GM21526 (cell line): ENCODE measurements around the gene SPTB.

Source experiments
- ATAC-seq: cut with Tn5 transposase; IDR thresholded peaks from one replicate; pipeline ENCODE4 v1.9.1; 2021; ENCODE audit warnings: moderate library complexity; ENCODE audit not compliant: unreplicated experiment, low FRiP score

The SPTB gene

GRCh38 chr14:64719601-64720000, 160.1 kb downstream of the SPTB start:
- no peak for ATAC-seq

- ATAC-seq = no peak
Measured at GRCh38 chr14:64718762-64719161, 160.9 kb downstream of the SPTB start.

DNA sequence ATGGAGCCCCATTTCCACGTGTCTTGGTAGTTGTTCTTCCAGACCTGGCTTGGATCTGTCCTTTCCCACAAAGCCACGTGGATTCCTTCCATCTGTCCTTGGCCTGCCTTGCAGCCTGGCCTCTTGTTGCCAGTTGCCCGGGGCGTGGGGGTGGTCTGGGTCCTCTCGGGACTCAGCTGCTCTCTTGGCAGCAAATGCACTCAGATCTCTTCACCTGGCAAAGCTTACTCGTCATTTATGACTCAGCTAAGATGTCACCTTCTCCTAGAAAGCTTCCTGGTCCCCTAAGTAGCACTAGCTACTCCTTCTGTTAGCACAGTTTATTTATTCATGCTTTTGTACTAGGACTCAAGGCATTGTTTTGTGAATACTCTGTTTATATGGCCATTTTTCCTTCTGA, 161.8 kb downstream of the SPTB start:
- no peak for ATAC-seq

DNA sequence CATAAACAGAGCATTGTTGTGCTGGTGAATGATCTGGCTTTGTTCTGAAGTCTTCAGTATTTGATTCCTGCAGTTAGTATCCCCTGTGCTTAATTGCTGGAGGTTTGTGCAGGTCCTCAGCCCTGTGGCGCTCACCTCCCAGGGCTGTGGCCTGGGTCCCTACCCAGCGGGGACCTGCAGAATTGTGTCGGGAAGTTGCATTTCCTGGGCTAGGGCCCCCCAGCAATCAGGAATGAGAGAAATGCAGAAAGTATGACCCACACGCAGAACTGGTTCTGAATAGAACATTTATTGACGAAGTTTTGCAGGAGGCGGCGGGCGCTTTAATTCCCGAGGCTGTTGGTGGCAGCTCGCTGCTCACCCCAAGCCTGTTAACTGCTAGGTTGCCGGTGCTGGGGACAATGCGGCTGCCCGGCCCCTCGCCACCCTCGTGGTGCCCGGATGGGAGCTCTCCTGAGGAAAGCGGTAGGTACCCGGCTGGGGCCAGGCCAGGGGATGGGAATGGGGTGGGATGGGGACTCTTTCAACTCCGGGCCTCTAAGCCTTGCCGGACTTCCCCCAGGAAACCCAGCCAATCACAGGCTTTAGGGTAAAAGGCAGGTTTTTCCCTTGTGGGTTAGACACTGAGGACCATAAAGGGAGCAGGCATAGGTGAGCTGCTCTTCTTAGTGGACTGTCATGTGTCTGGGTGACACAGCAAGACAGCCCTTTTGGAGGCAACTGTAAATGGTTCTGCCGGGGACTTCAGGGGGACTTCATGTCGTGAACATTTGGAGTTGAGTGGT, 163.9 kb downstream of the SPTB start:
- ATAC-seq = no peak

DNA sequence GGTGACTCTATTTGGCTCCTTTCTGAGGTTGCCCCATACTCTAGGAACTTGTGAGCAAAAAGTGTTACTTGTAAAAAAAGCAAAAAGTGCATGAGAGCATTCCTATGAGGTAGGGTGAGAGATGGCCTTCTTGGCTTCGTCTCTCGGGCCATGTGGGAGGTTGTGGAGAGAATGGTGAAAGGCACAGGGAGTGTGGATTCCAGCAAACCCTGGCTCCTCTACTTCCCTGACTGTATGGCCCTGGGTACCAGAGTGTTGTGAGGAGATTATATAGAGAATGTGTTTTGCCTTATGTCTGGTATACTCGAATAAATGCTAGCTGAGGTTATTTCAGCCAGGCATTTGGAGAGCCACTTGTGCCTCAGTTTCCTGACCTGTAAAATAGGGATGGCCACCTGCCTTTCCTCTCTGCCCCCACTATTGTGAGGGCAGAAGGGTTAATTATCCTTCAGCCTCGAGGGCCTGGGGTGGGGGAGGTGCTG, 164.5 kb downstream of the SPTB start:
- no peak for ATAC-seq

GRCh38 chr14:64714432-64715025, 165.2 kb downstream of the SPTB start:
- no peak for ATAC-seq

DNA sequence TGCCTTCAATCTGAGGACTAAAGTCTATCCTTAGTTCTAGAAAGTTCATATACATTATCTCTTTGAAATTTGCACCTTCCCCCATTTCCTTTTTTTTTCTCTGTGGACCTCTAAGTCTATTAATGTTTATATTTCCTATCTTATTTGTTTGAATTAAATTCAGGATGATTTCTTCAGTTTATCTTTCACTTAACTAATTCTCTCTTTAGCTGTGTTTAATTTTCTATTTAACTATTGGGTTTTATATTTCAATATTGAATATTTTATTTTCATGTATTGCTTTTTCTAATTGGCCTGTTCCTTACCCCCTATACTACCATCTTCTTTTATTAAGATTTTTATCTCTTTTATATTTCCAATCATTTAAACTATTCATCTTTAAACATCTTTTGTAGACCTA, 166.0 kb downstream of the SPTB start:
- ATAC-seq = no peak

GRCh38 chr14:64711039-64711438, 168.7 kb downstream of the SPTB start:
- ATAC-seq = no peak

DNA sequence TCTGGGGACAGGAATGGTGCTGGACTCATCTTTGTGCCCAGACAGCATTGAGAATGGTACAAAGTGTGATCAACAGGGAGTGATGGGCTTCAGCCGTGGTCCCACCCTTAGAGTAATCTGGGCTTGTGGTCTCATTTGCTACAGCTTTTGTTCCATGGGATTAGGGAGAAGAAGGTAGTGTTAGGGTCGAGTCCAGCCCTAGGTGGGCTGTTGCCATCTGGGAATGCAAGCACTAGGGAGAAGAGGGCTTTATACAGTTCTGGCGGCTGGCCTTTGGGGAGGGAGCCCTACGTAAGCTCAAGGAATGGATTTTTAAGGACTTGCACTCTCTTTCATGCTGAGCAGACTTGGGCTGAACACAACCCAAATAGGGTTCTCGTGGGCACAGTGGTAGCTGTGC, 170.6 kb downstream of the SPTB start:
- no peak for ATAC-seq

DNA sequence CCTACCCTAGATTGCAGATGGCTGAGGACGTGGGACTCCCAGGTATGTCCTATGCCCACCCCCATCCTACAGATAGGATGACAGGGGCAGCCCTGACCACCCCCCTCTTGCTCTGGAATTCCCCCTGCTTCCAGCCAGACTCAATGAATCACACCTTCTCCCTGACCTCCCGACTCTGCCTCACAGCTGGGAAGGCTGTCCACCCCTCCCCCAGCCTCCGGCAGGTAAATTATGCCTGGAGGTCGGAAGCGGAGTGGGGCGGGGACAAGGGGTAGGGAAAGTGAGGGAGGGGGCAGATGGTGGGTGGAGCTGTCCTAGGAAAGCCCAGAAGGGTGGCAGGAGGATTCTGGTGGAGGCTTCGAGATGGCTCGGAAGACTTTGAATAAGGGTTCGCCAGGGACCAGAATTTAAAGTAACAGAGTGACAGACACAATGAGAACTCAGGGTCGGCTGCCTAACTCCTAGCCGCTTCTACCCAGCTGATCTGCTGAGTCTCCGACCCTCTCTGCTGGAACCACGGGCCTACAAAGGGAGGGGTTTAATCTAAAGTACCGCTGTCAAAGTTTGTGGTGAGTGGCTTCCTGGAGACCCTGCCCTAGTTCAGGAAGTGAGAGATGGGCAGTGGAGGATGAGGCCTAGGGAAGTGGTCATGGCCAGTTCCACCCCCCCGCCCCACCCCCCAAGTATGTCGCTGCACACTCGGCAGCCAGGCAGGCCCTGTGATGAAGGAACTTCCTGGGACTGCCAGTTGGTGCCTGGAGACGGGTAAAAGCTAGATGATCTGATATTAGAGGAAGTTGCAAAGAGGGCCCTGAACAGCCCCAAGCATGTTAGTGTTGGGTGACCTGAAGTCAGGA, 171.3 kb downstream of the SPTB start:
- ATAC-seq = no peak

DNA sequence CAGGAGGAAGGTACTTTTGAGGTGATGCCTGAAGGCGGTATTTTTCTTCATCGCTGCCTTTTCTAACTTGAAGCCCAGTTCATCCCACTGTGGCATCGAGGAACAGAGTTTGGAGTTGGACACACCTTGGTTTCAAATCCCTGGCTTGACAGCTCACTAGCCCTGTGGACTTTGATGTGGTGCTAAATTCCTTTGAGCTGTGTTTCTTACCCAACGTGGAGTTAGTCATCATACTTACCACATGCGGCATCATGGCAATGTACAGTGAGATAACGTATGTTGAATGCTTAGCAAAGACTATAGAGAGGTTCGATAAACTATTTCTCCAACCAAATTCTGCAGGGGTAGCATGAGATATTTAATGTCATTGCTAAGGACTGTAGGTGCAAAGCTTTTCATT, 172.0 kb downstream of the SPTB start:
- no peak for ATAC-seq

GRCh38 chr14:64706593-64707193, 173.0 kb downstream of the SPTB start:
- no peak for ATAC-seq

DNA sequence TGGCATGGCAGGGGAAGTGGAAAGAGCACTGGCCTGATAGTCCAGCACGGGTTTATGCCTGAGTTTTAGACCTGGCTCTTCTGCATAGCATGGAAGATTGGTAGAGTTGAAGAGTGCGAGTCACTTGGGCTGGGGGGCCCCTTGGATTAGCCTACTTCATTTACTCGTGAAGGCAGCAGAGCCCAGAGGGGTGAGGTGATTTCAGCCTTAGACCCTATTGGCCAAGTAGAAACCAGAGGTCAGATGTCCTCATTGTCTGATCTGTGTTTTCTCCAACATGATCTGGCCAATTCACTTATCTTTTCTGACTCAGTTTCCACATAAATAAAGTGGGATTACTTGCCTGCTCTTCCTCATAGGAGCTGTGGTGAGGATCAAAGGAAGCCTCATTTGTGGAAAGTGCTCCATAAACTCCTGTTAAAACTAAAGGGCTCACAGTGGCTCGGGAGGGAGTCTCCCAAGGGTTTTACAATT, 173.6 kb downstream of the SPTB start:
- ATAC-seq = no peak

- ATAC-seq = no peak
Measured at GRCh38 chr14:64705381-64706118, 174.2 kb downstream of the SPTB start.

GRCh38 chr14:64704743-64705380, 174.8 kb downstream of the SPTB start:
- no peak for ATAC-seq

- no peak for ATAC-seq
Measured at GRCh38 chr14:64704143-64704742, 175.5 kb downstream of the SPTB start, which contains the start of gene PLEKHG3. PLEKHG3 (plus strand) TSS chr14:64704424; CDS start chr14:64727632, 23,208 bp downstream.

GRCh38 chr14:64703395-64704142, 176.1 kb downstream of the SPTB start:
- ATAC-seq = no peak
